ENCODE data around the gene ZBTB11. TPM values are rescaled to one million over a fixed set of nuclear protein-coding genes. Genes with fewer than 3 reads are reported as not detected.

Gene ZBTB11
- total RNA-seq, 3 donors from 2014 or later (not counting 1 experiment from before 2014, with no cell fraction given), result 72.0 to 90.9 (median 83.5) TPM

DNA sequence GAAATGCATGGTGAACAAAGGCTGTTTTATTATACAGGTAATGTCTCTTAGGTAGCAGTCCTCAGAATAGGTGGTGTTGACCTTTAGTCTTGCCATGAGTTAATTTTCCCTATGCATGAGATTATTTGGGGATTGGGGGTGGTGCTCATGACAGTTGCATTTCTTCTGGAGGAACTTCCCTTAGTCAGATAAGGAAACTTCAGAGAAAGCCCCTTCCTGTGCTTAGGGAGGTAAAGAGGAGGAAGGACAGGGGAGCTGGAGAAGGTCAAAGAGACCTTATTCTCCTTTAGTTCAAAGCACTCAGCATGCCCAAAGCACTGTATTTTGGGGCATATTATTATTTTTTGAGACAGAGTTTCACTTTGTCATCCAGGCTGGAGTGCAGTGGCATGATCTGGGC is 47.7 kb downstream of the ZBTB11 start:
- H3K9me3 ChIP-seq (ENCODE audit: control insufficient read depth, insufficient read depth, low read length), result no peaks in the 10 kb centered on the region
- Mint-ChIP-seq H3K4me3 (no peak overlapping the region), H3K9me3 (no peaks in the 10 kb centered on the region), H3K27ac (no peak overlapping the region), H3K36me3 (no peaks in the 10 kb centered on the region), H3K4me1 (no peaks in the 10 kb centered on the region), H3K27me3 (ENCODE audit: low read depth in 2 of 2) (no peaks in the 10 kb centered on the region)
- no peak overlapping the region for H3K4me3 ChIP-seq (ENCODE audit: low read length)
- DNase-seq (no peak), ATAC-seq (no peak)
- no peak for TF ChIP-seq CTCF (IDR thresholded peaks at IDR 0.05)
- intact Hi-C loops (cut with micrococcal nuclease), result no loop called here
- H3K4me1 ChIP-seq (ENCODE audit: control insufficient read depth, insufficient read depth, low read length), result no peaks in the 10 kb centered on the region
- no peaks in the 10 kb centered on the region for H3K27me3 ChIP-seq (ENCODE audit: control insufficient read depth, insufficient read depth, low read length)
- H3K36me3 ChIP-seq (ENCODE audit: control insufficient read depth, insufficient read depth, low read length), result no peaks in the 10 kb centered on the region
- H3K27ac ChIP-seq (ENCODE audit: low read length), result no peak overlapping the region

- H3K4me1 Mint-ChIP-seq, result no peaks in the 10 kb centered on the region
- TF ChIP-seq CTCF (IDR thresholded peaks at IDR 0.05), result no peak
- H3K36me3 Mint-ChIP-seq, result no peaks in the 10 kb centered on the region
- no peaks in the 10 kb centered on the region for H3K9me3 ChIP-seq (ENCODE audit: control insufficient read depth, insufficient read depth, low read length)
- no peaks in the 10 kb centered on the region for H3K27me3 Mint-ChIP-seq (ENCODE audit: low read depth in 2 of 2)
- no peaks in the 10 kb centered on the region for H3K9me3 Mint-ChIP-seq
- H3K36me3 ChIP-seq (ENCODE audit: control insufficient read depth, insufficient read depth, low read length), result no peaks in the 10 kb centered on the region
- H3K4me1 ChIP-seq (ENCODE audit: control insufficient read depth, insufficient read depth, low read length), result no peaks in the 10 kb centered on the region
- no peak for DNase-seq
- intact Hi-C loops (cut with micrococcal nuclease), result no loop called here
- H3K4me3 Mint-ChIP-seq, result no peak overlapping the region
- no peak overlapping the region for H3K27ac Mint-ChIP-seq
- no peaks in the 10 kb centered on the region for H3K27me3 ChIP-seq (ENCODE audit: control insufficient read depth, insufficient read depth, low read length)
- no peak for ATAC-seq
- WGBS (ENCODE audit: insufficient coverage), result 92% methylated on average over 2 of the region's 2 CpGs
- no peak overlapping the region for H3K27ac ChIP-seq (ENCODE audit: low read length)
- no peak overlapping the region for H3K4me3 ChIP-seq (ENCODE audit: low read length)
Measured at GRCh38 chr3:101625879-101626278, 51.1 kb downstream of the ZBTB11 start.

DNA sequence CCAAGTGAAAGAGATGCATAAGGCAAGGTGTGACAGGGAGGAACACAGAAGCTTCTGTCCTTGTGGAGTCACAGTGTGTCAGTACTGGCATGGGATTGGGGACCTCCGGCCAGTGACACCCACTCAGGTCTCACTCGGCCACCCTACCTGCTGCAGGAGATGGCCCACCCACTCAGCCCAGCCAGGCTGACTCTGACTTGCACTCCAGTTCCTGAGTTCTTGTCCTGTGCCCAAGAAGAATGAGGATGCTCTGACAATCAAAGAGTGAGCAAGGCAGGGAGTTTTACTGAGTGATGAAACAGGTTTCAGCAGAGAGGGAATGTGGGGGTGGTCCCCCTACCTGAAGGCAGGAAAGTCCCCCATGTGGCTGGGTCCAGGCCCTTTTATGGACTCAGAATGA is 52.1 kb downstream of the ZBTB11 start:
- Mint-ChIP-seq H3K27me3 (ENCODE audit: low read depth in 2 of 2) (no peaks in the 10 kb centered on the region), H3K4me3 (no peak overlapping the region), H3K36me3 (no peaks in the 10 kb centered on the region), H3K9me3 (no peaks in the 10 kb centered on the region), H3K27ac (no peak overlapping the region), H3K4me1 (no peaks in the 10 kb centered on the region)
- 95% methylated on average over 2 of the region's 2 CpGs for WGBS (ENCODE audit: insufficient coverage)
- TF ChIP-seq CTCF (IDR thresholded peaks at IDR 0.05), result no peak
- Histone ChIP-seq H3K4me1 (ENCODE audit: control insufficient read depth, insufficient read depth, low read length) (no peaks in the 10 kb centered on the region), H3K9me3 (ENCODE audit: control insufficient read depth, insufficient read depth, low read length) (no peaks in the 10 kb centered on the region), H3K36me3 (ENCODE audit: control insufficient read depth, insufficient read depth, low read length) (no peaks in the 10 kb centered on the region), H3K4me3 (ENCODE audit: low read length) (no peak overlapping the region), H3K27me3 (ENCODE audit: control insufficient read depth, insufficient read depth, low read length) (no peaks in the 10 kb centered on the region), H3K27ac (ENCODE audit: low read length) (no peak overlapping the region)
- DNase-seq (no peak), ATAC-seq (no peak)
- intact Hi-C loops (cut with micrococcal nuclease), result no loop called here

- no peaks in the 10 kb centered on the region for H3K9me3 ChIP-seq (ENCODE audit: control insufficient read depth, insufficient read depth, low read length)
- no peaks in the 10 kb centered on the region for H3K4me1 ChIP-seq (ENCODE audit: control insufficient read depth, insufficient read depth, low read length)
- Mint-ChIP-seq H3K36me3 (no peaks in the 10 kb centered on the region), H3K9me3 (no peaks in the 10 kb centered on the region), H3K4me1 (no peaks in the 10 kb centered on the region), H3K4me3 (no peak overlapping the region), H3K27ac (no peak overlapping the region), H3K27me3 (ENCODE audit: low read depth in 2 of 2) (no peaks in the 10 kb centered on the region)
- DNase-seq, result no peak
- no CpG with 5 or more reads among the region's 1 CpG for WGBS (ENCODE audit: insufficient coverage)
- no peaks in the 10 kb centered on the region for H3K27me3 ChIP-seq (ENCODE audit: control insufficient read depth, insufficient read depth, low read length)
- H3K27ac ChIP-seq (ENCODE audit: low read length), result no peak overlapping the region
- ATAC-seq, result no peak
- intact Hi-C loops (cut with micrococcal nuclease), result no loop called here
- TF ChIP-seq CTCF (IDR thresholded peaks at IDR 0.05), result no peak
- no peak overlapping the region for H3K4me3 ChIP-seq (ENCODE audit: low read length)
- H3K36me3 ChIP-seq (ENCODE audit: control insufficient read depth, insufficient read depth, low read length), result no peaks in the 10 kb centered on the region
Measured at GRCh38 chr3:101623656-101624055, 53.3 kb downstream of the ZBTB11 start.

Data from natural killer cell (primary cell).